ENCODE results near the gene GMDS. TPM values are rescaled to one million over a fixed set of nuclear protein-coding genes. Genes with fewer than 3 reads are reported as not detected.
A peak's percentile ranks its signal among the peaks of the same experiment; 100 is the strongest.

GMDS gene
- polyA plus RNA-seq, 1 experiment, result 7.1 TPM

- ChIA-PET POLR2A (no interaction called here), CTCF (interaction anchor here (1.0 to 2.4 kb wide), 2 partner anchors 16 to 1055 kb away, joined by 3 to 13 read pairs; no protein-coding TSS in a partner anchor)
- no peak for DNase-seq (ENCODE audit: low read depth)
- H3K4me3 ChIP-seq (ENCODE audit: low read depth, low read length), result no peak overlapping the region
- H3K27me3 ChIP-seq (ENCODE audit: control insufficient read depth, insufficient read depth, low read length), result no peaks in the 10 kb centered on the region
- no peaks in the 10 kb centered on the region for H3K36me3 ChIP-seq (ENCODE audit: control insufficient read depth, insufficient read depth, low read length)
- TF ChIP-seq, protein P1, sequence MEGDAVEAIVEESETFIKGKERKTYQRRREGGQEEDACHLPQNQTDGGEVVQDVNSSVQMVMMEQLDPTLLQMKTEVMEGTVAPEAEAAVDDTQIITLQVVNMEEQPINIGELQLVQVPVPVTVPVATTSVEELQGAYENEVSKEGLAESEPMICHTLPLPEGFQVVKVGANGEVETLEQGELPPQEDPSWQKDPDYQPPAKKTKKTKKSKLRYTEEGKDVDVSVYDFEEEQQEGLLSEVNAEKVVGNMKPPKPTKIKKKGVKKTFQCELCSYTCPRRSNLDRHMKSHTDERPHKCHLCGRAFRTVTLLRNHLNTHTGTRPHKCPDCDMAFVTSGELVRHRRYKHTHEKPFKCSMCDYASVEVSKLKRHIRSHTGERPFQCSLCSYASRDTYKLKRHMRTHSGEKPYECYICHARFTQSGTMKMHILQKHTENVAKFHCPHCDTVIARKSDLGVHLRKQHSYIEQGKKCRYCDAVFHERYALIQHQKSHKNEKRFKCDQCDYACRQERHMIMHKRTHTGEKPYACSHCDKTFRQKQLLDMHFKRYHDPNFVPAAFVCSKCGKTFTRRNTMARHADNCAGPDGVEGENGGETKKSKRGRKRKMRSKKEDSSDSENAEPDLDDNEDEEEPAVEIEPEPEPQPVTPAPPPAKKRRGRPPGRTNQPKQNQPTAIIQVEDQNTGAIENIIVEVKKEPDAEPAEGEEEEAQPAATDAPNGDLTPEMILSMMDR (IDR thresholded peaks at IDR 0.05; ENCODE audit: insufficient read depth, low read depth, low read length), result no peak
Measured at GRCh38 chr6:1580109-1580508, 665.3 kb downstream of the GMDS start.

DNA sequence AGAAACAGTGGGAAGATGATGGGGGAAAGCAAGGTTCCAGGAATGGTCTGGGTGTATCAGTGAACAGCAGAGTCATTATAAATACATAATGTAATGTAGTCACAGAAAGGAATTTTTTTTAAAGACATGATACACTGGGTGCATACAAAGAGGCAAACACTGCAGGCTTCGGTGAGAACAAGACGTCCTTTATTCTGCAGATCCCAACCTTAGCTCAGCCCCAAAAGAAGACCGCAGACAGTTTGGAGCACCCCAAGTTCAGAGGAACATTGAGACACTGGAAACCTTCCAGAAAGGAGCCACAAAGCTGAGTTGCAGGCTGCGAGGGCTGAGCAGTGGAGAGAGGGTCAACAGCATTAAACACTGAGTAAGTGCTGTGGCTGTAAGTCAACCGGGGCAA lies 666.3 kb downstream of the GMDS start:
- TF ChIP-seq, protein P1 (IDR thresholded peaks at IDR 0.05; ENCODE audit: insufficient read depth, low read depth, low read length), result no peak
- H3K36me3 ChIP-seq (ENCODE audit: control insufficient read depth, insufficient read depth, low read length), result no peaks in the 10 kb centered on the region
- DNase-seq (ENCODE audit: low read depth), result no peak
- ChIA-PET CTCF (interaction anchor here (1.0 to 2.4 kb wide), 2 partner anchors 17 to 1056 kb away, joined by 3 to 13 read pairs; no protein-coding TSS in a partner anchor), POLR2A (no interaction called here)
- H3K27me3 ChIP-seq (ENCODE audit: control insufficient read depth, insufficient read depth, low read length), result no peaks in the 10 kb centered on the region
- H3K4me3 ChIP-seq (ENCODE audit: low read depth, low read length), result no peak overlapping the region

DNA sequence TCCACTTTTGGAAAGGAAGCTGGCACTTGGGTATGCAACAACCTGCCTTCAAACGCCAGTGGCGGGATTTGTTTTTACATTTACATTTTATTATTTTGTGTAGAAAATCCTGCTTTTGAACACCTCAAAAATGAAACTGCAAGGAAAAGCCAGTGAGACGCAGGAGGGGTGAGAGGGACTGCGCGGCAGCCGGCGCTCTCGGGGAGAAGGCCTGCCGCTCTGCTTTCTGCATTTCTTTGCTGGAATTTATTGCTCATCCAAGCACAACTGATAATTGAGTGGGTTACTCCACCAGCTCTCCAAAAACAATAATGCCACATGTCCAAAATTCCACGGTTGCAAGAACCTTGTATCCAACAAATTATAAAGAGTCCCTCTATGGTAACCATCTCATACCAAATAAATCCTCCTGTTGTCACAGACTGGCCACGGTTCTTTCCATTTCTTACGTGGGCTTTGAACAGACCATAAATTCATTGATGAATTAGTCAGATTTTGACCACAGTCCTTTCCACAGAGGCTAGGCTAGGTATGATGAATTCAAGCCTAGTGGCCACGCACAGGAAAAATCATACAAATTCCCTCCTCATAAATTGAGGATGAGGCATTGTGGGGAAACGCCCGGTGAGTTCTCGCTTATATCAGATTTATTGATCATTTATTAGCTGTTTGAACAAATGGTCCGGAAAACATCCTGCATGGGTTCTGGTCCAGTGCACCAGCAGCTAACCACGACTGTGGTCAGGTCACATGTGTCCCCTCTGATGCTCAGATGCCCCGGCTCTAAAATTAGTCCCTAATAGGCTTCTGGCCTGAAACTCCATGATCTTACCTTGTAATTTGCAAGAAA lies 667.3 kb downstream of the GMDS start:
- Histone ChIP-seq H3K36me3 (ENCODE audit: control insufficient read depth, insufficient read depth, low read length) (no peaks in the 10 kb centered on the region), H3K4me3 (ENCODE audit: low read depth, low read length) (peak overlapping the region; percentile 15; the same call in 1 of the 2 replicates), H3K27me3 (ENCODE audit: control insufficient read depth, insufficient read depth, low read length) (no peaks in the 10 kb centered on the region)
- no peak for DNase-seq (ENCODE audit: low read depth)
- TF ChIP-seq, protein P1 (IDR thresholded peaks at IDR 0.05; ENCODE audit: insufficient read depth, low read depth, low read length), result no peak
- ChIA-PET POLR2A (no interaction called here), CTCF (interaction anchor here (1.1 kb wide), 1 partner anchor 17 kb away, joined by 4 read pairs; no protein-coding TSS in a partner anchor)

- DNase-seq (ENCODE audit: low read depth), result no peak
- no peak overlapping the region for H3K4me3 ChIP-seq (ENCODE audit: low read depth, low read length)
- H3K27me3 ChIP-seq (ENCODE audit: control insufficient read depth, insufficient read depth, low read length), result no peaks in the 10 kb centered on the region
- ChIA-PET CTCF (interaction anchor here (0.5 to 3.5 kb wide), 4 partner anchors 15 to 93 kb away, joined by 3 to 10 read pairs (median 4); no protein-coding TSS in a partner anchor), POLR2A (no interaction called here)
- TF ChIP-seq, protein P1 (IDR thresholded peaks at IDR 0.05; ENCODE audit: insufficient read depth, low read depth, low read length), result no peak
- H3K36me3 ChIP-seq (ENCODE audit: control insufficient read depth, insufficient read depth, low read length), result no peaks in the 10 kb centered on the region
Measured at GRCh38 chr6:1577146-1577680, 668.2 kb downstream of the GMDS start.

DNA sequence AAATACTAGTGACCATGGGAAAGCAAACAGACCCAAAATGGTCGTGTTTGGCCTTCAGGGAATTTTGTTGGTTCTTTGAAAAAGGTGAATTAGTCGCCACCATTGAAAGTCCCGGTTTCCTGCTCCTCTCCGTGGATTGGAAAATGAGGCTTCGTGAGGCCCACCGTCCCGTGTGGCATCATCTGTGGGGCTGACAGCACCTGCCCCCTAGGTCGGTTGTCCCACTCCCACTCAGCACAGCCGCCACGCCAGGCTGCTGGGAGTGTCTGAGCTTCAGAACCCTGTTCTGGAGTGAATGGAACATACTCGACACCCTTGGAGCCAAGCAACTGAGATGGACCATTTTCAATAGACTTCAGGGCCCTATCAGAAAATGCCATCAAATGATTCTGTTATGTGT lies 668.7 kb downstream of the GMDS start:
- TF ChIP-seq, protein P1 (IDR thresholded peaks at IDR 0.05; ENCODE audit: insufficient read depth, low read depth, low read length), result no peak
- H3K36me3 ChIP-seq (ENCODE audit: control insufficient read depth, insufficient read depth, low read length), result no peaks in the 10 kb centered on the region
- no peak overlapping the region for H3K4me3 ChIP-seq (ENCODE audit: low read depth, low read length)
- POLR2A ChIA-PET, result no interaction called here
- CTCF ChIA-PET, result interaction anchor here (0.5 to 3.5 kb wide), 3 partner anchors 16 to 93 kb away, joined by 3 to 10 read pairs (median 4); no protein-coding TSS in a partner anchor
- no peak for DNase-seq (ENCODE audit: low read depth)
- no peaks in the 10 kb centered on the region for H3K27me3 ChIP-seq (ENCODE audit: control insufficient read depth, insufficient read depth, low read length)

Measured in BJ (cell line).